Fibroblast of skin of back (primary cell): Measurements from ENCODE around the gene L1CAM.

Source experiments
- DNase-seq: peaks from one replicate; pipeline ENCODE4 v3.0.0-alpha.2; 2013

The L1CAM gene

DNA sequence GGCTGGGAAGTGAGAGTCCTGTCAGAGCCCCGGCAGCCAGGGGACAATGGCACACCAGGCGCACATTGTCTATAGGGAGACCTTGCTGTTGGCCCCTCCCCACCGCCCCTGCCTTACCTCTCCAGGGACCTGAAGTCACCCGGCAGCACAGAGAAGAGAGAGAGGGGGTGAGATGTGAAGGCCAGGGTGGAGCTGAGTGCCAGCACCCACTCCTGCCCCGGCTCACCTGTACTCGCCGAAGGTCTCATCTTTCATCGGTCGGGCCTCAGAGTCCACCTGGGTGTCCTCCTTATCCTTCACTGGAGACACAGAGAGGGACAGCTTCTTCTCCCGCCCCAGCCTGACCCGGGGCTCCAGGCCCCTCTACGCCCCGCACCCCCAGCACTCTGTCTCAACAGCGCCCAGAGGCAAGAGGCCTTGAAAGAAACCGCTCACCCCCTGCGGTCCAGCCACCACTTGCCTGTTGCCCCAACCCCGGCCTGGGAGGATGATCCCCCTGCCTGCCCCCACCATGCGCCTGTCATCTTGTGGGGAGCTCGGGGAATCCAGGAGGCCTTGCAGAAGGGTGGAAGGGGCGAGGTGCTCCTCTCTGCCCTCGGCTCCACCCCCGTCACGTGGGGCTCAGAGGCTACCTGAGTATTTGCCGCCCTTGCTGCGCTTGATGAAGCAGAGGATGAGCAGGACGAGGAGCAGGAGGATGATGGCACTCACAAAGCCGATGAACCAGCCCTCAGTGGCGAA, 22.6 kb downstream of the L1CAM start:
- no peak for DNase-seq

DNA sequence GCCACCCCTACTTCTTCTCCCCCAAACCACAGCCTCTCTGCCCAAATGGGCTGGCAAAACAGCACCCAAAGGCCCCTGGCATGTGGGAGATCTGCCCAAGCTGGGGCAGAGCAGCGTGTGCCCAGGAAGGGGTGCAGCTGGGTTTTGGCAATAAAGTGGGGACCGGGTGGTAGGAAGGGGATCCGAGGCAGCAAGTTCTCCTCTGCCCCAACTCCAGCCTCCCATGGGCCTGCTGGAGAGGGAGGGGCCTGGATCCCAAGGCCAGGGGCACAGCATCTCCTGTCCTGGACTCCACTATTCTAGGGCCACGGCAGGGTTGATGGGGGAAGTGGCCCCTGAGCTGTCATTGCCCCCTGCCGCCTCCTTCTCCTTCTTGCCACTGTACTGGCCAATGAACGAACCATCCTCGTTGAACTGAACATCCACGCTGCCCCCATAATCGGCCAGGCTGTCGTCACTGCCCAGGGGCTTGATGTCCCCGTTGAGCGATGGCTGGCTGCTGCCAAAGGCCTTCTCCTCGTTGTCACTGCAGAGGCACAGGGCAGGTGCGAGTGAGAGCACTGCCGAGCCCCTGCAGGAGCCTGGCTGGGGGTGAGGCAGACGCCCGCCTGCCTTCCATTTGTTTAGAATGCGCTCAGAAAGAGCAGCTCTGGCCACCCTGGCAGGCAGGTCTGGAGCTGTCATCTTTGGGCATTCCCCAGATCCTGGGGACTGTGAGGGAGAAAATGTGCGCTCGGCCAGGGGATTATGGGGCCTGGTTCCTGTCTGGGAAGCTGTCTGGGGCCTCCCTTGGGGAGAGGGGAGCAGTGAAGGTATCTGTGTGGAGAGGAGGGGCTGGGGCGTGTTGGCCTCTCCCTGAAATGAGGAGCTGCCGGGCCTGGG, 23.4 kb downstream of the L1CAM start:
- no peak for DNase-seq

DNA sequence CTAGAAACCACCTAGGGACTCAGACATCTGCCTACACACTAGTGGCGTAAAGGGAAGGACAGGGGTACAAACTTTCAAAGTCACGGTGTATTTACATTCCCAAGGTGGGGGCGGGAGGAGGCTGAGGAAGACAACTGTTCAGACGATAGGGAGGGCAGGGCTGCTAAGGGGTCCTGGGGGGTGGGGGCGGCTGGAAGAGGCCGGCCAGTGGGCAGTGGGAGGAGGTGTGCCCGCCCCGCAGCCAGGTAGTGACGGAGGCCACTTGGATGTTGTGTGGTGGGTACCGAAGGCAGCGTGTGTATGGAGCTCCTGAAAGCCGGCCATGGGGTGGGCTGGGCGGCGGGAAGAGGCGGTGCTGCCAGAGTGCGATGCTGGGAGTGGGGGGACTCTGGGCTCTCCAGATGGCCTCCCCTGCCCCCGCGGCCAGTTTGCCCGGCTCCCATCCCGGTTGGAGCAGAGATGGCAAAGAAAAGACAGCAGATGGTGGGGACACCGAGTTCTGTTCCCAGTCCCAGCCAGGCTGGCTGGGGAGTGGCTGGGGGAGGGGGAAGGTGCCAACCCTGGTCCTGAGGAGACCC, 24.2 kb downstream of the L1CAM start:
- no peak for DNase-seq

DNA sequence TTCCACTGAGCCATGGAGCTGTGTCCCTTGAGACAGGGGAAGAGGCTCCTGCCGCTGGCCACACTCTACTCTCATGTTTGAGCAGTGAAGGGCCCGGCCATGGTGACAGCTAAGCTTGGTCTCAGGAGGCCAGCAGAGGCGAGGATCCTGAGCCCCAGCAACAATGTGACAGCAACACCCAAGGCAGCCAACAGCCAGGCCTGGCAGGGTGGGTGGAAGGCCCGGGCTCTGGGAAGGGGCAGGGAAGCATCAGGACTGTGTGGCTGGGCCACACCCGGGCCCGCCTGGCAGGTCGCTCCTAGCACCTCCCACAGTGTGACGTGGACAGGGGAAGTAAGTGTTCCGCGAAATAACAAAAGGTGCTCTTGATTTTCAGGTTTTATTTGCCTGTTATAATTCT, 24.8 kb downstream of the L1CAM start:
- no peak for DNase-seq

DNA sequence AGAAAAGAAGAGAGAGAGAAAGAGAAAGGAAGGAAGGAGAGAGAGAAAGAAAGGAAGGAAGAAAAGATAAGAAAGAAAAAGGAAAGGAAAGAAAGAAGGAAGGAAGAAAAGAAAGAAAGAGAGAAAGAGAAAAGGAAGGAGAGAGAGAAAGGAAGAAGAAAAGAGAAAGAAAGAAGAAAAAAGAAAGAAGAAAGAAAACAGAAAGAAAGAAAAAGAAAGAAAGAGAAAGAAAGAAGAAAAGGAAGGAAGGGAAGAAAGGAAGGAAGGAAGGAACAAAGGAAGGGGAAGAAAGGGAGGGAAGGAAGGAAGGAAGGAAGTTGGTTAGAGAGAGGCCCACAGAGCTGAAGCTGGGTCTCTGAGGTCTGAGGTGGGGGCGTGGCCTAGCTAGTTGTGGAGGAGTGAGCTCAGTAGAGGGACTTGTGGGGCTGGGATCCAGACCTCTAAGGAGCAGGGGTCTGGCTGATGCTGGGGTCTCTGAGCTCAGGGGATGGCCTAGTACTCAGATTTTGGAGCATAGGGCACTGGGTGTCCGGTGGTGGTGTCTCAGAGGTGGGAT, 28.5 kb downstream of the L1CAM start:
- no peak for DNase-seq

DNA sequence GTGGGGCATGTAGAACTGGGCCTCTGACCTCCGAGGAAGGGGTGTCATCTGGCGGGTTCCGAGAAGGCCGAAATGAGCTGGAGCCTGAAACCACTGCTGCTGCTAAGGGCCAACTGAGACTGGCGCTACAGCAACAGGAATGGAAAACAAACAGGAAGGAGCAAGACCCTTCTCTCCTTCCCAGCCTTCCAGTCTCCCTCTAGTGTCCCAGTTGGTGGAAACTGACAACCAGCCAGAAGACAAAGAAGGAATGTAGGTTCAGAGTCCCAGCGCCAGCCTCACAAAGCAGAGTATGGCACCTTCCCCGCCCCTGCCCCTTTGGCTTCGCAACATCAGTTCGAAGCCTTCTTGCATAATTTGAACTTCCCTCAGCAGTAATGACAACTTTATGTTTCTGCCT, 31.3 kb downstream of the L1CAM start:
- DNase-seq = no peak

DNA sequence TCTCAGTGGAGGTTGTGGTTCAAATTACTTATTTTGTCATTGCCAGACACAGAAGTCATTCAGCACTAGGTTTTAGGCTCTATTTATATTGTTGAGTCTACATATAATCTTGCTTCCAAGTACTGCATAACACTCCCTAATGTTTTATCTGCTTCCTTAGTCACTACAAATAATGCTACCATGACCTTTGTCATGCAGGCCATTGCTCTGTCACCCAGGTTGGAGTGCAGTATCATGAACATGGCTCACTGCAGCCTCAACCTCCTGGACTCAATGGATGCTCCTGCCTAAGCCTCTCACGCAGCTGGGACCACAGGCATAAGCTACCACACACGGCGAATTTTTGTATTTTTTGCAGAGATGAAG, 32.1 kb downstream of the L1CAM start:
- no peak for DNase-seq

DNA sequence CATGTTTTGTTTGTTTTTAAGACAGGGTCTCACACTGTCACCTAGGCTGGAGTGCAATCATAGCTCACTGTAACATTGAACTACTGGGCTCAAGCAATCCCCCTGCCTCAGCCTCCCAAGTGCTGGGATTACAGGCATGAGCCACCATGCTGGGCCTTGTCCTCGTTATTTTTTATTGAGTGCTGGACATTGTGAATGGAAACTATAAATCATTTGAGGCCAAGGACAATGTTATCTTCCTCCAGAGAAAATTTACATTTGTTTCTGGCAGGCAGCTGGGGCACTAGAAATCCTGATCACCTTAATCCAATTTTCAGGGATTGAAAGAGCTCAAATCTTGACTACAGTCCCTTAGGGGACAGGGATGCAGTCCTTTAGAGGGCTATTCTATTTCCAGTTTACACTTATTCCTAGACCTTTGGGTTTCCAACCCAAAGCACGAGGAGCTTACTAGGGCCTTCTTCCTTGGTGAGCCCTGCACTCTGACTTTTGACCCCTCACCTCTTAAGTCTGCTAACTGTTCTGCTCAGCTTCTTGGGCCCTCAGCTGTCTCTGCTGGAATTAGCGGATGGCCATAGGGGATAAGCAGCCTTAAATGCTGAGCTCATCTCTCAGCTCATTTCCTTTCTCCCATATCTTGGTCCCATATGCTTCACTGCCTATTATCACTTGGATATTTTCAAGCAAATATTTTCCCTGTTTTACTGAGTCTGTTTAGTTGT, 32.6 kb downstream of the L1CAM start:
- no peak for DNase-seq

DNA sequence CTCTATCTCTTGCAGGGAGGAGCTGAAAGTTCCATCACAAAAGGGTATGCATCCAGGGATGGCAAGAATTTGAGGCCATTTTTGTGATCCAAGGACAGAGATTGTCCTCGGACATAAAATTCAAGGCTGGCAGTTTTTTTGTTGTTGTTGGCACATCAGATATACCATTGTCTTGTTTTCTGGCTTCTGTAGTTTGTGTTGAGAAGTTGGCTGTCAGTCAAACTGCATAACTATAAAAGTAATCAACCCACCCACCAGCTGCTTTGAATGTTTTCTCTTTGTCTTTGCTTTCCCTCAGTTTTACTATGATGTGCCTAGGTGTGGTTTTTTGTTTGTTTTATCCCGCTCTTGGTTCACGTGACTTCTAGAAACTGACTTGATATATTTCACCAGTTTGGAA, 34.0 kb downstream of the L1CAM start:
- no peak for DNase-seq

DNA sequence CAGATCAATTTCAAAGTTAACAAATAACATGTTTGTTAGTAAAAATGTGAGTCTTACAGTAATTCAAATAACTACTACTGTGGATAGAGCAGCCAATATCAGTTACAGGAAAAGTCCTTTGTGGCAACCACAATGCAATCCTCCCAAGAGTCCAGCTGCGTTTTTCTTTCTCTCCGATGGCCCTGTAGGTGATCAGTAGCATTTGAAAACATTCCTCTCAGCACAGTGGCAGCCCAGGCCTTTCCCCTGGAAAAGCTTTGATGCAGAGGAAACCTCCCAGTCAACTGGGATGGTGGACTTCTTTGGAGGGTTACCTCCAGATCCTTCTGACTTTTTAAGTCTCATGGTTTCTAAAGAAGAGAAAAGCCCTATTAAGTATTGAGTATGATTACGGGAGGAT, 37.6 kb downstream of the L1CAM start:
- no peak for DNase-seq

DNA sequence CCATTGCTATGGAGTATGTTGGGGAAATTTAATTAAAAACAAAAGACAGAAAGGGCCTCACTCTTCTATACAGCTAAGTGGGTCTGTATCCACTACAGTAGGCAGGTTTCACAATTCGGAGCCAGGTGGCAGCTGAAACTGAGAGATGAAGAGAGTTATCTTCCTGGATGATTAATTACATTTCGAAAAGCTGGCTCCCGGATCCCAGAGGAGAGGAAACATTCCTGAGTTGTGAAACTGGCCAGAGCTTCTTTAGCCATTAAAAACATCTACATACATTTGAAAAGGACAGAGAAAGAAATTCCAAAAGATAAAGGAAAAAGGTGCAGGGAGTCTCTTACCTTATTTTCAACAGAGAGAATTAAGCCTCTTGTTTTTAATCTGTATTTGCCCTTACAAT, 40.1 kb downstream of the L1CAM start:
- DNase-seq = no peak

DNA sequence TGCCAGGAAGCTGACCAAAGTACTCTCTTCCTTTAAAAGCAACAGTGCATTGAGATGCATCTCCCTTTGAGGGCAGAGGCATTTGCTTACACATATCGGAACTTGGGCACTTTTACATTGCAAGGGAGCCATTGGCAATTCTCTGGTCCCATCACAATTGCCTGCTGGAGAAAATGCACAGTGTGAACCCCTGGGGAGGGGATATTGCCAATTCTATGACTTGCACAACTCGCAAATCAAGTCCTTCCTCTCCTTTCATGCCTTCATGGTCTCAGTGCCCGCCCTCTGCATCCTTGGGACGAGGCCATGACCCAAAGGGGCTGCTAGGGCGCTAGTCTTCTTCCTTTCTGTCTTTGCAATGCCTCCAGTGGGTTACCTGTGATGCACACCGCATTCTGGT, 40.8 kb downstream of the L1CAM start:
- DNase-seq = no peak

DNA sequence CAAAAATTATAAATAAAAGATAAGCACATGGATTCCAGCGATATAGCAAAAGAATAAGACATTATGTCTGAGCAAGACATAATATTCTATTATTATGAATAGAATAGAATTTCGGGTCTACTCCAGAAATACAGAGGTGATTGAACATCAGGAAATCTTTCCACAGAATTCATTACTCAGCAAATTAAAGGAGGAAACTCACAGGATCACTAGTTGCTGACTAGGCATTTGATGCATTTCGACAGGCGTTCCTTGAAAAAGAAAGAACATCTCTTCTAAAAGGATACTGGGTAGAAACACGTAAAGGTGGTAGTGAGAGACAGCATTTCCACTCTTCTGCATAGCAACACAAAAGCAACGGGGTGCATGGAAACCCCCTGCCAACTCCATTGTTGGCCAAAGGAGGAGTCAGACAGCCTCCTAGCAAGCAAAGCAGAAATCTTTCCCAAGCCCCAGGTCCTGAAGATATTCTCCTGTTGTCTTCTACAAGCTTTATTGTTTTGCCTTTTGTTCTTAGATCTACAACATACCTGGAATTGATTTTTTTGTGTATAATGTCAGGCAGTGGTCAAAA, 41.4 kb downstream of the L1CAM start:
- no peak for DNase-seq

DNA sequence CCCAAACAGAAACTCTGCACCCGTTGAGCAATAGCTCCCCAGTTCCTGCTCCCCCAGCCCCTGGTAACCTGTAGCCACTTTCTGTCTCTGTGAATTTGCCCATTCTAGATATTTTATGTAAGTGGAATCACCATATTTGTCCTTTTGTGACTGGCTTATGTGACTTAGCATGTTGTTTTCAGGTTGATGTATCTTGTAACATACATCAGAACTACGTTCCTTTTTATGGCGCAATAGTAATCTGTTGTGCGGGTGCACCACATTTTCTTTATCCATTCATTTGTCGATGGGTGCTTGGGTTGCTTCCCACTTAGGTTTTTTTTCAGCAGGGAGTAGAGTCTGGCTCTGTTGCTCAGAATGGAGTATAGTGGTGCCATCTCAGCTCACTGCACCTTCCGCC, 49.1 kb downstream of the L1CAM start:
- DNase-seq = no peak

DNA sequence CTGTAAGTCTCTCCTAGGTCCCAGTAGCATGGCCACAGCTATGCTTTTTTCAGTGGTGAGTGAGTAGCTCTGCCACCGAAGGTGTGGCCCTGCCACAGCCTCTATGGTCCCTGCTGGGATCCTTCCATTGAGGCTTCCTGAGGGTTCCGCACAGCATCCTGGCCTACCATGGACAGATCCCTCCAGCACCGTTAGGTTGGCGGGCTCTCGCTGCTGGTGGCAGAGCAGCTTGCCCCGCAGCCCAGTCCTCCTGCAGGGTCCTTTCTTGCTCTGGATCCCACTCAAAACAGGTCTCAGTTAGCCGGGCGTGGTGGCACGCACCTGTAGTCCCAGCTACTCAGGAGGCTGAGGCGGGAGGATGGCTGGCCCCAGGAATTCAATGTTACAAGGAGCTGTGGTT, 53.2 kb downstream of the L1CAM start:
- no peak for DNase-seq

DNA sequence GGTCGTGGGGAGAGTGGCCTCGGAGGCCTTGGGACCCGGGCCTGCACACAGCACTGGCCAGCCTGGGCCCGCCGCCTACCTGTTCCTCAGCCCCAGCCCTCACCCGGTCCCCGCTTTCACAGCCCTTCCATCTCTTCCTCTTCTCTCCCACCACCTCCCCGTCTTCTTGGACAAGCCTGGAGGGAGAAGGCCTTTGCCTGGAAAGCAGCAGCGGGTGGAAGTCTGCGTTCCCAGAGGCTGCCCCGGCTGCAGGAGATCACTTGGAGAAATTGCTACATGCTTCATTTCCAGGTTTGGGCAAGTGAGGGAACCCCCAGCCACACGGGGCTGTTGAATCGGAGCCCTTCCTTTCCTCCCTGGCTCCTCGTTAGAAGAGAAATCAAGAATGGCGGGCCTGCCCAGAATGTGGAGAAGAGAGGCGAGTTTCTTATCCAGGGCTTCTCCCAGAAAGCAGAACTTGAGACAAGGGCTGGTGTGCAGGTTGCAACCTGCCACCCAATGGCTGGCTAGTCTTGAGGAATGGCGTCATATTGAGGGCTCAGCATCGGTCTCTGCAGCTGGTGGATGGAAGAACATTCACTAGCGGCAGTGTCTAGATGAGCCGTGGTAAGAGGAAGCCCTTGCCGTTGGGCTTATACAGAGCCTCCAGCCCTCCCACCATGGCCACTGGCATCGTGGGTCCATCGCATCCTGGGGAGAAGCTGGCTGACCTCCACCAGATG, 54.4 kb downstream of the L1CAM start:
- no peak for DNase-seq

DNA sequence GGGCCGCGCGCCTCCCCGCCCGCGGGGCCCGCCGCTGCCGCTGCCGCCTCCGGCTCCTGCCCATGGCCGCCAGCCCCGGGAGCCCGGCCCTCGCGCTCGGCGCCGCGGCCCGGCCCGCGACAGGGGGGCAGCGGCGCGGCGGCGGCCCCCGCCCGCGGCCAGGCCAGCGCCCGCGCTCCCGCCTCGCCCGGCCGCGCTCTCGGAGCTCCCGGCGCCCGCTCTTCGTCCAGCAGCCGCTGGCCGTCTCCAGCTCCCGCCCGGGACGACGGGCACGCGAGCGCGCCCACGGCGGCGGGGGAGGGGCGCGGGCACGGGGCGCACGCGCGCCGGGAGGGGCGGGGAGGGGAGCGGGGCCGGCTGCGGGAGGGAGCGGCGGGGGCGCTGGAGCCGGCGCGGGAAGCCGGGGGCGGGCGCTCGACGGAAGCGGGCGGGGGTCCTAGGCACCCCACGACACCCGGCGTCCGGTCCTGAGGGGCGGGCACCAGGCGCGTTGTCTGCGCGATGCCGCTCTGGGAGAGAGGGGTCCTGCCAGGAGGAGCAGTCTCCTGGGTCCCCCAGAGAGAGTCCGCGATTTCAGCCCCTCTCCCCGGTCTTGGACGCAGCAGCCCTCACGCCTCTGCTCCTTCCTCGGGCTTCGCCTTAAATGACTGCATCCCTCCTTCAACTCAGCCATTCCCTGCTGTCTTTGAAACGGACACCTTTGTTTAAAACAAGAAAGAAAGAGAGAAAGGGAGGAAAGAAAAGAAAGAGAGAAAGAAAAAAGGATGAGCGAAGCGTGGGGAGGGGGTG, 55.1 kb downstream of the L1CAM start:
- no peak for DNase-seq

DNA sequence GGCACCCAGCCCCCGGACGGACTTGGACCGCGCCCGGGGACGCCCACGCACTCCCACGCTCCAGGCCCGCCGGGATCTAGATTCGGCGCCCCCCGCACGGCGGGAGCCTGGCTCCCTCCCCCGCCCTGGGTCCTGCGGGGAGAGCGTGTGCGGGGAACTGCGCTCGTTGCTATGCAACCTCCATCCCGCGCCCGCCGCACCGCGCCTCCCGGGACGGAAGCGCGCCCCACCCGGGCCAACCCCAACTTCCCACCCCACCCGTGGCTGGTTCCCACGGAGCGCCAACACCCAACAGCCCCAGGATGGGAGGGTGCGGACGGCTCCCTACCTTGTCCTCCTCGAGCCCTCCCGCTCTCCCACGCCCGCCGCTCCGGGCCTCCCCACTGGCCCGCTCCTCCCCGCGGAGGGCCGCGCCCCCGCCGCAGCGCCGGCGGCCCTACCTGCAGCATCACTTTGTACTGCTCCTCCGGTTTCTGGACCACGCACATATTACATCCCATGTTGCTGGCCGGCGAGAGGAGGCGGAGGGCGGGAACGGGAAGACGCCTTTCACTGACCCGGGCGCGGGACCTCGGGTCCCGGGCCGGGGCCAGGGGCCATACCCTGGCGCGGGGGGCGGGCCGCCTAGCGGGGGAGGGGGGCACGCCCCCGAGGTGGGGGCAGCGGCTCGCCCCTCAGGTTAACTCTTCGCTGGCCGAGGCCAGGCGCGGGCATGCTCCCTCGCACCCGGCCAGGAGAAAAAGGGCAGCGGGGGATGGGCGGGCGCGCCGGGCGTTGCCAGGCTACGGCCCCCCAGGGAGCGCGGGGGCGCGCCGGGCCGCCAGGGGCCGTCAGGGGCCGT, 56.0 kb downstream of the L1CAM start, which contains the start of gene PDZD4:
Gene PDZD4, minus strand, starts transcription at position 746 of the 841 bp plus-strand sequence. Its CDS starts 246 bp downstream, at position 500.
- DNase-seq = peak; percentile 3

DNA sequence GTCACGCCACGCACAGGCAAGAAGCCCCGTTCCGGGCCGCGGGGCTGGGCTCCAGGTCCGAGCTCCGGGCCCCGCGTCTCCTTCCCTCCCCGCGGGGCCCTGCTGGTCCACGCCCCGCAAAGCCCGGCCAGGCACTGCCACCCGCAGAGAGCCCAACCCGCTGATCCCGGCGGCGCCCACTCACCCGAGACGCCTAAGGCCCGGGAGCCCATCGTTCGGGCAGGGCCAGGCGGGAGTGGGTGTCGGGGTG, 56.5 kb downstream of the L1CAM start:
- DNase-seq = no peak
